DOHH2 (cell line): ENCODE data around the gene SBF1.

Experiments
- CTCF ChIP-seq: fragments of 200-600 bp; sonication (generic); IDR thresholded peaks from one replicate; pipeline ENCODE4 v1.5.1; 2014; ENCODE audit warnings: antibody characterized with exemption, mild to moderate bottlenecking, low read depth, low read length; ENCODE audit not compliant: poor library complexity, severe bottlenecking
- EZH2phosphoT487 ChIP-seq: fragments of 200-600 bp; sonication (generic); IDR thresholded peaks from 2 replicates; pipeline ENCODE4 v1.6.1; 2017; ENCODE audit warnings: borderline replicate concordance, mild to moderate bottlenecking, antibody characterized with exemption, low read length, moderate library complexity, mixed read lengths

- no peak for TF ChIP-seq CTCF
- TF ChIP-seq EZH2phosphoT487: no peak
Observed at GRCh38 chr22:50502096-50502495, 27.3 kb upstream of the SBF1 start.
